GM12872 (cell line): ENCODE data around the gene ODF2.

Source experiments
- CTCF ChIP-seq: IDR thresholded peaks from 3 replicates; pipeline ENCODE4 v1.5.1; 2011; ENCODE audit warnings: low read depth, mild to moderate bottlenecking, low read length, moderate library complexity; ENCODE audit not compliant: insufficient read depth

The ODF2 gene

GRCh38 chr9:128495296-128495695 lies 39.5 kb downstream of the ODF2 start:
- no peak for TF ChIP-seq CTCF

GRCh38 chr9:128495804-128496417 lies 40.1 kb downstream of the ODF2 start:
- TF ChIP-seq CTCF, result no peak

- TF ChIP-seq CTCF, result no peak
These were observed 42.2 kb downstream of the ODF2 start for GRCh38 chr9:128497824-128498610.

- no peak for TF ChIP-seq CTCF
These were observed 43.1 kb downstream of the ODF2 start for GRCh38 chr9:128498911-128499310.

DNA sequence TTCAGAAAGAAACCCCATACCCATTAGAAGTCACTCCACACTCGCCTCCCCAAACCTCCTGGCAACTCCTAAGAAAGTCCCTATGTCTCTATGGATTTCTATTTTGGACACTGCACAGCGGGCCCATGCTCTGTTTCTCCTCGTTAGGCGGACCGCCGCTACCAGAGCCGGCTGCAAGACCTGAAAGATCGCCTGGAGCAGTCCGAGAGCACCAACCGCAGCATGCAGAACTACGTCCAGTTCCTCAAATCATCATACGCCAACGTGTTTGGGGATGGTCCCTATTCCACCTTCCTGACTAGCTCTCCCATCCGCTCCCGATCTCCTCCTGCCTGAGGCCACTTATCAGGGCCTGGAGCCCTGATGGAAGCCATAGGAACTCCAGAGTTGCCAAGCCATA lies 44.1 kb downstream of the ODF2 start:
- no peak for TF ChIP-seq CTCF

GRCh38 chr9:128503870-128504269 lies 48.1 kb downstream of the ODF2 start:
- TF ChIP-seq CTCF, result no peak

- no peak for TF ChIP-seq CTCF
These were observed 48.9 kb downstream of the ODF2 start, which contains the start of gene GLE1 for GRCh38 chr9:128504485-128505413. Gene GLE1 (plus strand): TSS chr9:128504719. CDS start chr9:128504806, 87 bp downstream.
